Umbilical cord (tissue), 2 donors: ENCODE results near the gene NXPH1. TPM values are rescaled to one million over a fixed set of nuclear protein-coding genes. Genes with fewer than 3 reads are reported as not detected.
A peak's percentile ranks its signal among the peaks of the same experiment; 100 is the strongest.

ENCODE experiments used
- DNase-seq: peaks from one replicate; pipeline ENCODE4 v3.0.0-alpha.2; 2015; ENCODE audit warnings: low spot score
- total RNA-seq: library from RNA; depleted of rRNA; stranded (reverse); fragments of >200 nt; gene quantifications from one replicate; pipeline ENCODE4 v1.2.3, GENCODE V29; 2014; ENCODE audit warnings: low replicate concordance; ENCODE audit not compliant: insufficient read depth

The NXPH1 gene
- total RNA-seq, 1 donor from 2014 or later = not detected

GRCh38 chr7:8435590-8436545 is 2.5 kb downstream of the NXPH1 start:
- no peak for DNase-seq

- DNase-seq = no peak
Measured at GRCh38 chr7:8436965-8437364, 3.6 kb downstream of the NXPH1 start.

- DNase-seq = no peak
Measured at GRCh38 chr7:8437606-8438005, 4.2 kb downstream of the NXPH1 start.

- DNase-seq = no peak
Measured at GRCh38 chr7:8440670-8441069, 7.3 kb downstream of the NXPH1 start.

GRCh38 chr7:8441106-8441965 is 7.9 kb downstream of the NXPH1 start:
- no peak for DNase-seq

- no peak for DNase-seq
Measured at GRCh38 chr7:8442051-8442813, 8.8 kb downstream of the NXPH1 start.

GRCh38 chr7:8442814-8443304 is 9.4 kb downstream of the NXPH1 start:
- peak; percentile 68 for DNase-seq

- no peak for DNase-seq
Measured at GRCh38 chr7:8443576-8444467, 10.4 kb downstream of the NXPH1 start.

GRCh38 chr7:8444468-8444769 is 11.0 kb downstream of the NXPH1 start:
- no peak for DNase-seq

- DNase-seq = no peak
Measured at GRCh38 chr7:8453535-8453934, 20.1 kb downstream of the NXPH1 start.

GRCh38 chr7:8455426-8455825 is 22.0 kb downstream of the NXPH1 start:
- no peak for DNase-seq

GRCh38 chr7:8462309-8462708 is 28.9 kb downstream of the NXPH1 start:
- DNase-seq = no peak

- no peak for DNase-seq
Measured at GRCh38 chr7:8465338-8465737, 31.9 kb downstream of the NXPH1 start.

GRCh38 chr7:8480527-8480926 is 47.1 kb downstream of the NXPH1 start:
- no peak for DNase-seq

GRCh38 chr7:8481096-8481495 is 47.7 kb downstream of the NXPH1 start:
- no peak for DNase-seq

- DNase-seq = no peak
Measured at GRCh38 chr7:8481752-8482446, 48.5 kb downstream of the NXPH1 start.

GRCh38 chr7:8490391-8491045 is 57.1 kb downstream of the NXPH1 start:
- DNase-seq = no peak

- no peak for DNase-seq
Measured at GRCh38 chr7:8491106-8491505, 57.7 kb downstream of the NXPH1 start.
